Testis (tissue), 2 donors: ENCODE results near the gene GRM8.

Experiments
- POLR2A ChIP-seq: fragments of 450-650 bp; IDR thresholded peaks from one replicate; pipeline ENCODE4 v1.6.1; 2017; ENCODE audit warnings: antibody characterized with exemption, mild to moderate bottlenecking, moderate library complexity
- TF ChIP-seq, protein P1 (sequence below), 3 experiments: fragments of 450-650 bp in 2 of 3; fragments of 200-600 bp in 1 of 3; sonication (generic) in 1 of 3; IDR thresholded peaks; one replicate each; pipeline ENCODE4 v1.5.1; 2016 to 2019; ENCODE audit warnings: antibody characterized with exemption in 3 of 3, mild to moderate bottlenecking in 2 of 3, moderate library complexity in 1 of 3

DNA sequence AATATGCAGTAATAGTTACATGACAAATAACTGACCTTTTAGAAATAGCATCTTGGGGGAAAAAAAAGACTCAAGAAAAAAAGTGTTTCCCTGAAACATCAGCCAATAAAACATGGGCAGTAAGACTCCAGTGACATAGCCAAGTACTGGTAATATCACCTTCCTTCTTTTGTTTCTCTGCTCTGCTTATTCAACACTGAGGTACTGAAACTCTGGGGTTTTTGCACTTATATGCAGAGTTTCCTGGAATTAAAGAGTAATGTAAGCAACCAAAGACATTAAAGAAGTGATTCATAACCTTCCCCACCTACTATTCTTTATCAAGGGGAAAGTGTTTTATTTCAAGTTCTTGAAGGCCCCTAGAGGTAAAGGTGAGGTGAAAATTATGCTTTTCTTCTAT, 414.5 kb downstream of the GRM8 start:
- TF ChIP-seq POLR2A, result no peak
- TF ChIP-seq, protein P1, sequence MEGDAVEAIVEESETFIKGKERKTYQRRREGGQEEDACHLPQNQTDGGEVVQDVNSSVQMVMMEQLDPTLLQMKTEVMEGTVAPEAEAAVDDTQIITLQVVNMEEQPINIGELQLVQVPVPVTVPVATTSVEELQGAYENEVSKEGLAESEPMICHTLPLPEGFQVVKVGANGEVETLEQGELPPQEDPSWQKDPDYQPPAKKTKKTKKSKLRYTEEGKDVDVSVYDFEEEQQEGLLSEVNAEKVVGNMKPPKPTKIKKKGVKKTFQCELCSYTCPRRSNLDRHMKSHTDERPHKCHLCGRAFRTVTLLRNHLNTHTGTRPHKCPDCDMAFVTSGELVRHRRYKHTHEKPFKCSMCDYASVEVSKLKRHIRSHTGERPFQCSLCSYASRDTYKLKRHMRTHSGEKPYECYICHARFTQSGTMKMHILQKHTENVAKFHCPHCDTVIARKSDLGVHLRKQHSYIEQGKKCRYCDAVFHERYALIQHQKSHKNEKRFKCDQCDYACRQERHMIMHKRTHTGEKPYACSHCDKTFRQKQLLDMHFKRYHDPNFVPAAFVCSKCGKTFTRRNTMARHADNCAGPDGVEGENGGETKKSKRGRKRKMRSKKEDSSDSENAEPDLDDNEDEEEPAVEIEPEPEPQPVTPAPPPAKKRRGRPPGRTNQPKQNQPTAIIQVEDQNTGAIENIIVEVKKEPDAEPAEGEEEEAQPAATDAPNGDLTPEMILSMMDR (IDR thresholded peaks at IDR 0.05), result no peak
